ENCODE measurements around the gene IFITM10. TPM values are rescaled to one million over a fixed set of nuclear protein-coding genes. Genes with fewer than 3 reads are reported as not detected.

Gene IFITM10
- polyA plus RNA-seq, 1 of the 3 experiments (the other 2 are of a cell fraction): 0.21 TPM

- Histone ChIP-seq H3K79me2 (ENCODE audit: insufficient read depth) (no peaks in the 10 kb centered on the region), H3F3A (replicated peaks; ENCODE audit: insufficient read depth) (no peaks in the 10 kb centered on the region), H3K9me3 (no peaks in the 10 kb centered on the region), H3K9ac (no peak overlapping the region), H2AFZ (ENCODE audit: low read depth) (peak overlapping the region; percentile 97; the same call in 1 of the 2 replicates), H3K9me2 (no peaks in the 10 kb centered on the region), H3K27me3 (ENCODE audit: insufficient read depth) (no peaks in the 10 kb centered on the region), H3K4me2 (peak overlapping the region; percentile 85; the same call in 1 of the 2 replicates), H3K27ac (ENCODE audit: low read depth in 2 of 2, low read length in 1 of 2) (peak overlapping the region in 1 of 2 experiments; percentile 73; a peak in 1 of 4 replicates), H4K20me1 (ENCODE audit: insufficient read depth) (no peaks in the 10 kb centered on the region), H3K36me3 (replicated peaks in 1 of 2; ENCODE audit: control insufficient read depth in 1 of 2, insufficient read depth in 2 of 2, low read length in 1 of 2) (no peaks in the 10 kb centered on the region), H3K4me1 (ENCODE audit: control insufficient read depth in 1 of 2, insufficient read depth in 2 of 2, low read depth in 1 of 2, low read length in 1 of 2) (peaks cover 6 to 13% of the 10 kb centered on the region in 2 experiments; a peak in 2 of 4 replicates), H3K4me3 (ENCODE audit: low read depth in 2 of 2, low read length in 1 of 2) (peak overlapping the region in 1 of 2 experiments; percentile 51; a peak in 1 of 4 replicates)
- ChIA-PET POLR2A (interaction anchor here (0.7 to 2.3 kb wide), 15 partner anchors 42 to 459 kb away, joined by 3 to 11 read pairs (median 4); partner anchors contain the start of genes CTSD, H19 and SYT8), CTCF (interaction anchor here (0.6 to 5.8 kb wide), 98 partner anchors 12 to 487 kb away, joined by 3 to 585 read pairs (median 6); partner anchors contain the start of genes CTSD, H19, IFITM10 and INS)
- DNase-seq: peak; percentile 95
- WGBS (ENCODE audit: low lambda C conversion rate): 51% methylated on average over 36 of the region's 45 CpGs
- no peak for TF ChIP-seq MXI1 (IDR thresholded peaks at IDR 0.05; ENCODE audit: low read depth, low read length)
- no peak for TF ChIP-seq GATA2 (CRISPR knock-in tag; IDR thresholded peaks at IDR 0.05)
- no peak for TF ChIP-seq NFIC (IDR thresholded peaks at IDR 0.05; ENCODE audit: borderline replicate concordance)
- no peak for TF ChIP-seq FOXM1 (IDR thresholded peaks at IDR 0.05; ENCODE audit: low read depth)
- TF ChIP-seq YY1 (IDR thresholded peaks at IDR 0.05; ENCODE audit: low read depth): no peak
- TF ChIP-seq ZBTB33 (IDR thresholded peaks at IDR 0.05; ENCODE audit: borderline replicate concordance, low read depth): no peak
- no peak for TF ChIP-seq IRF3 (IDR thresholded peaks at IDR 0.05; ENCODE audit: low read depth, low read length)
- peak; percentile 93 for TF ChIP-seq SMC3 (IDR thresholded peaks at IDR 0.05; ENCODE audit: low read depth, low read length)
- TF ChIP-seq CHD2 (IDR thresholded peaks at IDR 0.05; ENCODE audit: low read length, partially characterized antibody): no peak
- no peak for TF ChIP-seq EP300 (IDR thresholded peaks at IDR 0.05; ENCODE audit: borderline replicate concordance in 1 of 2, low read depth in 1 of 2, low read length in 1 of 2)
- TF ChIP-seq TEAD4 (IDR thresholded peaks at IDR 0.05; ENCODE audit: borderline replicate concordance, insufficient read depth): no peak
- TF ChIP-seq FOXJ3 (CRISPR knock-in tag; IDR thresholded peaks at IDR 0.05): no peak
- TF ChIP-seq CTCF (IDR thresholded peaks at IDR 0.05): peak; percentile 85
- peak; percentile 91 for TF ChIP-seq RAD21 (IDR thresholded peaks at IDR 0.05; ENCODE audit: low read length)
- TF ChIP-seq EZH2phosphoT487 (IDR thresholded peaks at IDR 0.05; ENCODE audit: borderline replicate concordance, low read depth): no peak
- TF ChIP-seq REST (IDR thresholded peaks at IDR 0.05; ENCODE audit: low read depth, low read length): no peak
- TF ChIP-seq ELF1 (IDR thresholded peaks at IDR 0.05): no peak
Measured at GRCh38 chr11:1694064-1694845, 56.1 kb downstream of the IFITM10 start.

All from SK-N-SH (cell line).